Measurements from ENCODE around the gene CTTN. TPM values are rescaled to one million over a fixed set of nuclear protein-coding genes. Genes with fewer than 3 reads are reported as not detected.

The CTTN gene
- total and polyA plus RNA-seq, 2 of the 8 experiments (the other 6 are each of a cell fraction or from before 2014, with no cell fraction given) = 84.6 to 216 TPM

DNA sequence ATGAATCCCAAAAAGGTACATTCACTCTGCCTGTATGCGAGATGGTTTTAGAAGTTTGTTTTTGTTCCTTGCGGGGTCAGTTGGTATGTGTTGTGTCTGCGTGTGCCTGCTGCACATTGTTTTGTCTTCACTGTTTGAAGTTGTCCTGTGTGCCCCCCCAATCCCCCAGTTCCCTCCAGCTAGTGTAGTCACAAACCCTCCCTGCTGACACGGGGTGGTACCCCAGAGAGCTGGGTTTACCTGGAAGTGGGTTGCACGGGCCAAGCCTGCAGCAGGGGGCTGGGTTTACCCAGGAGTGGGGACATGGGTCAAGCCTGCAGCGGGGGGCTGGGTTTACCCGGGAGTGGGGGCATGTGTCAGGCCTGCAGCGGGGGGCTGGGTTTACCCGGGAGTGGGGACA lies 22.2 kb downstream of the CTTN start (continued):
- TF ChIP-seq, protein P1, sequence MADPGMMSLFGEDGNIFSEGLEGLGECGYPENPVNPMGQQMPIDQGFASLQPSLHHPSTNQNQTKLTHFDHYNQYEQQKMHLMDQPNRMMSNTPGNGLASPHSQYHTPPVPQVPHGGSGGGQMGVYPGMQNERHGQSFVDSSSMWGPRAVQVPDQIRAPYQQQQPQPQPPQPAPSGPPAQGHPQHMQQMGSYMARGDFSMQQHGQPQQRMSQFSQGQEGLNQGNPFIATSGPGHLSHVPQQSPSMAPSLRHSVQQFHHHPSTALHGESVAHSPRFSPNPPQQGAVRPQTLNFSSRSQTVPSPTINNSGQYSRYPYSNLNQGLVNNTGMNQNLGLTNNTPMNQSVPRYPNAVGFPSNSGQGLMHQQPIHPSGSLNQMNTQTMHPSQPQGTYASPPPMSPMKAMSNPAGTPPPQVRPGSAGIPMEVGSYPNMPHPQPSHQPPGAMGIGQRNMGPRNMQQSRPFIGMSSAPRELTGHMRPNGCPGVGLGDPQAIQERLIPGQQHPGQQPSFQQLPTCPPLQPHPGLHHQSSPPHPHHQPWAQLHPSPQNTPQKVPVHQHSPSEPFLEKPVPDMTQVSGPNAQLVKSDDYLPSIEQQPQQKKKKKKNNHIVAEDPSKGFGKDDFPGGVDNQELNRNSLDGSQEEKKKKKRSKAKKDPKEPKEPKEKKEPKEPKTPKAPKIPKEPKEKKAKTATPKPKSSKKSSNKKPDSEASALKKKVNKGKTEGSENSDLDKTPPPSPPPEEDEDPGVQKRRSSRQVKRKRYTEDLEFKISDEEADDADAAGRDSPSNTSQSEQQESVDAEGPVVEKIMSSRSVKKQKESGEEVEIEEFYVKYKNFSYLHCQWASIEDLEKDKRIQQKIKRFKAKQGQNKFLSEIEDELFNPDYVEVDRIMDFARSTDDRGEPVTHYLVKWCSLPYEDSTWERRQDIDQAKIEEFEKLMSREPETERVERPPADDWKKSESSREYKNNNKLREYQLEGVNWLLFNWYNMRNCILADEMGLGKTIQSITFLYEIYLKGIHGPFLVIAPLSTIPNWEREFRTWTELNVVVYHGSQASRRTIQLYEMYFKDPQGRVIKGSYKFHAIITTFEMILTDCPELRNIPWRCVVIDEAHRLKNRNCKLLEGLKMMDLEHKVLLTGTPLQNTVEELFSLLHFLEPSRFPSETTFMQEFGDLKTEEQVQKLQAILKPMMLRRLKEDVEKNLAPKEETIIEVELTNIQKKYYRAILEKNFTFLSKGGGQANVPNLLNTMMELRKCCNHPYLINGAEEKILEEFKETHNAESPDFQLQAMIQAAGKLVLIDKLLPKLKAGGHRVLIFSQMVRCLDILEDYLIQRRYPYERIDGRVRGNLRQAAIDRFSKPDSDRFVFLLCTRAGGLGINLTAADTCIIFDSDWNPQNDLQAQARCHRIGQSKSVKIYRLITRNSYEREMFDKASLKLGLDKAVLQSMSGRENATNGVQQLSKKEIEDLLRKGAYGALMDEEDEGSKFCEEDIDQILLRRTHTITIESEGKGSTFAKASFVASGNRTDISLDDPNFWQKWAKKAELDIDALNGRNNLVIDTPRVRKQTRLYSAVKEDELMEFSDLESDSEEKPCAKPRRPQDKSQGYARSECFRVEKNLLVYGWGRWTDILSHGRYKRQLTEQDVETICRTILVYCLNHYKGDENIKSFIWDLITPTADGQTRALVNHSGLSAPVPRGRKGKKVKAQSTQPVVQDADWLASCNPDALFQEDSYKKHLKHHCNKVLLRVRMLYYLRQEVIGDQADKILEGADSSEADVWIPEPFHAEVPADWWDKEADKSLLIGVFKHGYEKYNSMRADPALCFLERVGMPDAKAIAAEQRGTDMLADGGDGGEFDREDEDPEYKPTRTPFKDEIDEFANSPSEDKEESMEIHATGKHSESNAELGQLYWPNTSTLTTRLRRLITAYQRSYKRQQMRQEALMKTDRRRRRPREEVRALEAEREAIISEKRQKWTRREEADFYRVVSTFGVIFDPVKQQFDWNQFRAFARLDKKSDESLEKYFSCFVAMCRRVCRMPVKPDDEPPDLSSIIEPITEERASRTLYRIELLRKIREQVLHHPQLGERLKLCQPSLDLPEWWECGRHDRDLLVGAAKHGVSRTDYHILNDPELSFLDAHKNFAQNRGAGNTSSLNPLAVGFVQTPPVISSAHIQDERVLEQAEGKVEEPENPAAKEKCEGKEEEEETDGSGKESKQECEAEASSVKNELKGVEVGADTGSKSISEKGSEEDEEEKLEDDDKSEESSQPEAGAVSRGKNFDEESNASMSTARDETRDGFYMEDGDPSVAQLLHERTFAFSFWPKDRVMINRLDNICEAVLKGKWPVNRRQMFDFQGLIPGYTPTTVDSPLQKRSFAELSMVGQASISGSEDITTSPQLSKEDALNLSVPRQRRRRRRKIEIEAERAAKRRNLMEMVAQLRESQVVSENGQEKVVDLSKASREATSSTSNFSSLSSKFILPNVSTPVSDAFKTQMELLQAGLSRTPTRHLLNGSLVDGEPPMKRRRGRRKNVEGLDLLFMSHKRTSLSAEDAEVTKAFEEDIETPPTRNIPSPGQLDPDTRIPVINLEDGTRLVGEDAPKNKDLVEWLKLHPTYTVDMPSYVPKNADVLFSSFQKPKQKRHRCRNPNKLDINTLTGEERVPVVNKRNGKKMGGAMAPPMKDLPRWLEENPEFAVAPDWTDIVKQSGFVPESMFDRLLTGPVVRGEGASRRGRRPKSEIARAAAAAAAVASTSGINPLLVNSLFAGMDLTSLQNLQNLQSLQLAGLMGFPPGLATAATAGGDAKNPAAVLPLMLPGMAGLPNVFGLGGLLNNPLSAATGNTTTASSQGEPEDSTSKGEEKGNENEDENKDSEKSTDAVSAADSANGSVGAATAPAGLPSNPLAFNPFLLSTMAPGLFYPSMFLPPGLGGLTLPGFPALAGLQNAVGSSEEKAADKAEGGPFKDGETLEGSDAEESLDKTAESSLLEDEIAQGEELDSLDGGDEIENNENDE (IDR thresholded peaks at IDR 0.05; ENCODE audit: insufficient replicate concordance, low read length) = no peak
- no peak for TF ChIP-seq JUND (IDR thresholded peaks at IDR 0.05; ENCODE audit: low read length)
- TF ChIP-seq YY1 (IDR thresholded peaks at IDR 0.05; ENCODE audit: low read depth, low read length) = no peak
- TF ChIP-seq CEBPB (IDR thresholded peaks at IDR 0.05; ENCODE audit: low read depth, low read length) = no peak
- no peak for TF ChIP-seq SIX5 (IDR thresholded peaks at IDR 0.05; ENCODE audit: low read depth, low read length)
- TF ChIP-seq TAF1 (IDR thresholded peaks at IDR 0.05; ENCODE audit: low read depth, low read length) = no peak

All from H1 (cell line).